Measurements from ENCODE around the gene OR4B1. TPM values are rescaled to one million over a fixed set of nuclear protein-coding genes. Genes with fewer than 3 reads are reported as not detected.
A peak's percentile ranks its signal among the peaks of the same experiment; 100 is the strongest.

The OR4B1 gene
- total RNA-seq, 4 donors from 2014 or later, result not detected

- no peak overlapping the region for H3K4me3 ChIP-seq
- H3K9me3 ChIP-seq, result no peaks in the 10 kb centered on the region
- H3K27ac ChIP-seq, result no peak overlapping the region
- no peak for DNase-seq
- peaks cover 0 to 8% of the 10 kb centered on the region in 2 donors for H3K4me1 ChIP-seq
- H3K27me3 ChIP-seq, result no peaks in the 10 kb centered on the region
- intact Hi-C loops (cut with DNase I; ENCODE audit: low total_unique reads), result no loop called here
- no peaks in the 10 kb centered on the region for H3K36me3 ChIP-seq
- TF ChIP-seq CTCF (IDR thresholded peaks at IDR 0.05) (no peak), POLR2A (IDR thresholded peaks at IDR 0.05) (no peak)
Observed at GRCh38 chr11:48170241-48171233, 46.1 kb upstream of the OR4B1 start.

- Histone ChIP-seq H3K27me3 (no peaks in the 10 kb centered on the region), H3K9me3 (no peaks in the 10 kb centered on the region), H3K4me1 (peaks cover 0 to 8% of the 10 kb centered on the region in 2 donors), H3K36me3 (no peaks in the 10 kb centered on the region), H3K4me3 (no peak overlapping the region), H3K27ac (no peak overlapping the region)
- peak; percentile 17 to 35 for DNase-seq
- no peak for TF ChIP-seq POLR2A (IDR thresholded peaks at IDR 0.05)
- TF ChIP-seq CTCF (IDR thresholded peaks at IDR 0.05), result peak; percentile 58 to 70 (median 64)
- intact Hi-C loops (cut with DNase I; ENCODE audit: low total_unique reads), result no loop called here
Observed at GRCh38 chr11:48172818-48173609, 43.6 kb upstream of the OR4B1 start.

- TF ChIP-seq CTCF (IDR thresholded peaks at IDR 0.05) (no peak), POLR2A (IDR thresholded peaks at IDR 0.05) (no peak)
- intact Hi-C loops (cut with DNase I; ENCODE audit: low total_unique reads), result no loop called here
- H3K4me3 ChIP-seq, result no peak overlapping the region
- H3K36me3 ChIP-seq, result no peaks in the 10 kb centered on the region
- no peak overlapping the region for H3K27ac ChIP-seq
- no peaks in the 10 kb centered on the region for H3K4me1 ChIP-seq
- no peak for DNase-seq
- no peaks in the 10 kb centered on the region for H3K27me3 ChIP-seq
- H3K9me3 ChIP-seq, result no peaks in the 10 kb centered on the region
Observed at GRCh38 chr11:48177661-48178060, 38.9 kb upstream of the OR4B1 start.

GRCh38 chr11:48180627-48181026 lies 36.0 kb upstream of the OR4B1 start:
- DNase-seq, result no peak
- Histone ChIP-seq H3K36me3 (no peaks in the 10 kb centered on the region), H3K27ac (no peak overlapping the region), H3K4me3 (no peak overlapping the region), H3K9me3 (no peaks in the 10 kb centered on the region), H3K4me1 (no peaks in the 10 kb centered on the region), H3K27me3 (no peaks in the 10 kb centered on the region)
- TF ChIP-seq CTCF (IDR thresholded peaks at IDR 0.05) (no peak), POLR2A (IDR thresholded peaks at IDR 0.05) (no peak)
- intact Hi-C loops (cut with DNase I; ENCODE audit: low total_unique reads), result no loop called here
